Measurements from ENCODE around the gene PCDH15.

GRCh38 chr10:54745436-54745835 is 55.6 kb downstream of the PCDH15 start:
- TF ChIP-seq CTCF (conservative IDR thresholded peaks at IDR 0.05; ENCODE audit: low read length), result no peak
- TF ChIP-seq EZH2phosphoT487 (IDR thresholded peaks at IDR 0.05; ENCODE audit: borderline replicate concordance), result no peak

All from Loucy (cell line).